Right atrium auricular region (tissue), 2 donors: ENCODE measurements around the gene C1orf167. TPM values are rescaled to one million over a fixed set of nuclear protein-coding genes. Genes with fewer than 3 reads are reported as not detected.

Source experiments
- DNase-seq: peaks from one replicate; pipeline ENCODE4 v3.0.0-alpha.2; 2019; ENCODE audit warnings: low spot score
- H3K27ac ChIP-seq, 2 donors: fragments of 200-600 bp; sonication (generic); 1 replicate in 1 of 2; 2 replicates in 1 of 2; pipeline ENCODE4 v1.5.1; 2016 to 2019
- H3K27me3 ChIP-seq, 2 donors: fragments of 200-600 bp; sonication (generic); one replicate each; pipeline versions ENCODE4 v1.5.1 to v1.6.0; 2017 to 2019
- H3K36me3 ChIP-seq: fragments of 200-600 bp; sonication (generic); one replicate; pipeline ENCODE4 v1.5.1; 2016
- H3K4me1 ChIP-seq, 2 donors: fragments of 200-600 bp; sonication (generic); one replicate each; pipeline versions ENCODE4 v1.5.1 to v1.6.0; 2017 to 2019
- H3K4me3 ChIP-seq, 2 donors: fragments of 200-600 bp; sonication (generic); 1 replicate in 1 of 2; 2 replicates in 1 of 2; pipeline ENCODE4 v1.5.1; 2017 to 2019; ENCODE audit warnings: mild to moderate bottlenecking in 1 of 2, moderate library complexity in 1 of 2
- H3K9me3 ChIP-seq, 2 donors: fragments of 200-600 bp; sonication (generic); one replicate each; pipeline ENCODE4 v1.5.1; 2019
- CTCF ChIP-seq, 2 donors: fragments of 200-600 bp; sonication (generic); IDR thresholded peaks; one replicate each; pipeline ENCODE4 v1.5.1; 2019; ENCODE audit warnings: antibody characterized with exemption in 2 of 2
- total RNA-seq, 2 donors: library from RNA; depleted of rRNA; stranded (reverse); fragments of >200 nt; gene quantifications; one replicate each; pipeline ENCODE4 v1.1.0, GENCODE V29; 2016

C1orf167 gene
- total RNA-seq, 2 donors from 2014 or later = 0.85 to 1.7 TPM

- DNase-seq = no peak
- no peak for TF ChIP-seq CTCF (IDR thresholded peaks at IDR 0.05)
- no peaks in the 10 kb centered on the region for H3K36me3 ChIP-seq
- H3K9me3 ChIP-seq = no peaks in the 10 kb centered on the region
- no peaks in the 10 kb centered on the region for H3K27me3 ChIP-seq
- H3K27ac ChIP-seq = no peak overlapping the region
- peaks cover 0 to 9% of the 10 kb centered on the region in 2 donors for H3K4me1 ChIP-seq
- H3K4me3 ChIP-seq = no peak overlapping the region
Measured at GRCh38 chr1:11720033-11720376, 42.0 kb upstream of the C1orf167 start.

GRCh38 chr1:11720525-11720924 is 41.5 kb upstream of the C1orf167 start:
- H3K27me3 ChIP-seq = no peaks in the 10 kb centered on the region
- H3K36me3 ChIP-seq = no peaks in the 10 kb centered on the region
- no peak overlapping the region for H3K27ac ChIP-seq
- H3K4me3 ChIP-seq = no peak overlapping the region
- peaks cover 0 to 9% of the 10 kb centered on the region in 2 donors for H3K4me1 ChIP-seq
- H3K9me3 ChIP-seq = no peaks in the 10 kb centered on the region
- DNase-seq = no peak
- TF ChIP-seq CTCF (IDR thresholded peaks at IDR 0.05) = no peak

GRCh38 chr1:11721311-11721710 is 40.7 kb upstream of the C1orf167 start:
- no peaks in the 10 kb centered on the region for H3K9me3 ChIP-seq

GRCh38 chr1:11722538-11722937 is 39.5 kb upstream of the C1orf167 start:
- H3K36me3 ChIP-seq = no peaks in the 10 kb centered on the region
- no peak for DNase-seq
- peaks cover 0 to 9% of the 10 kb centered on the region in 2 donors for H3K4me1 ChIP-seq
- TF ChIP-seq CTCF (IDR thresholded peaks at IDR 0.05) = no peak
- H3K27ac ChIP-seq = no peak overlapping the region
- no peaks in the 10 kb centered on the region for H3K9me3 ChIP-seq
- no peaks in the 10 kb centered on the region for H3K27me3 ChIP-seq
- no peak overlapping the region for H3K4me3 ChIP-seq

More at GRCh38 chr1:11721311-11721710, 40.7 kb upstream of the C1orf167 start:
- Histone ChIP-seq H3K4me3 (no peak overlapping the region), H3K27me3 (no peaks in the 10 kb centered on the region), H3K4me1 (peaks cover 0 to 9% of the 10 kb centered on the region in 2 donors), H3K27ac (no peak overlapping the region), H3K36me3 (no peaks in the 10 kb centered on the region)
- no peak for DNase-seq
- no peak for TF ChIP-seq CTCF (IDR thresholded peaks at IDR 0.05)

- DNase-seq = no peak
- no peak overlapping the region for H3K4me3 ChIP-seq
- TF ChIP-seq CTCF (IDR thresholded peaks at IDR 0.05) = no peak
- H3K9me3 ChIP-seq = no peaks in the 10 kb centered on the region
- H3K36me3 ChIP-seq = no peaks in the 10 kb centered on the region
- peaks cover 0 to 14% of the 10 kb centered on the region in 2 donors for H3K4me1 ChIP-seq
- H3K27me3 ChIP-seq = no peaks in the 10 kb centered on the region
- no peak overlapping the region for H3K27ac ChIP-seq
Measured at GRCh38 chr1:11725616-11726015, 36.4 kb upstream of the C1orf167 start.

GRCh38 chr1:11727119-11727518 is 34.9 kb upstream of the C1orf167 start:
- no peak overlapping the region for H3K27ac ChIP-seq
- no peak for TF ChIP-seq CTCF (IDR thresholded peaks at IDR 0.05)
- no peaks in the 10 kb centered on the region for H3K9me3 ChIP-seq
- peaks cover 0 to 29% of the 10 kb centered on the region in 2 donors for H3K4me1 ChIP-seq
- H3K27me3 ChIP-seq = no peaks in the 10 kb centered on the region
- DNase-seq = no peak
- H3K4me3 ChIP-seq = no peak overlapping the region
- no peaks in the 10 kb centered on the region for H3K36me3 ChIP-seq
